ENCODE measurements around the gene OSBPL6.

- no peak for TF ChIP-seq EZH2 (IDR thresholded peaks at IDR 0.05)
- TF ChIP-seq POLR2AphosphoS5 (IDR thresholded peaks at IDR 0.05; ENCODE audit: borderline replicate concordance, low read depth, low read length): no peak
- TF ChIP-seq FOXP2 (optimal IDR thresholded peaks at IDR 0.05; ENCODE audit: control extremely low read depth, extremely low read length, insufficient read depth): no peak
Measured at GRCh38 chr2:178211460-178211859, 17.1 kb downstream of the OSBPL6 start.

Data from SK-N-MC (cell line).